ENCODE measurements around the gene GATAD2A. TPM values are rescaled to one million over a fixed set of nuclear protein-coding genes. Genes with fewer than 3 reads are reported as not detected.
A peak's percentile ranks its signal among the peaks of the same experiment; 100 is the strongest.

The GATAD2A gene
- total and polyA plus RNA-seq, 2 of the 13 experiments (the other 11 are each of a cell fraction or from before 2014, with no cell fraction given): 16.8 to 28.6 TPM

DNA sequence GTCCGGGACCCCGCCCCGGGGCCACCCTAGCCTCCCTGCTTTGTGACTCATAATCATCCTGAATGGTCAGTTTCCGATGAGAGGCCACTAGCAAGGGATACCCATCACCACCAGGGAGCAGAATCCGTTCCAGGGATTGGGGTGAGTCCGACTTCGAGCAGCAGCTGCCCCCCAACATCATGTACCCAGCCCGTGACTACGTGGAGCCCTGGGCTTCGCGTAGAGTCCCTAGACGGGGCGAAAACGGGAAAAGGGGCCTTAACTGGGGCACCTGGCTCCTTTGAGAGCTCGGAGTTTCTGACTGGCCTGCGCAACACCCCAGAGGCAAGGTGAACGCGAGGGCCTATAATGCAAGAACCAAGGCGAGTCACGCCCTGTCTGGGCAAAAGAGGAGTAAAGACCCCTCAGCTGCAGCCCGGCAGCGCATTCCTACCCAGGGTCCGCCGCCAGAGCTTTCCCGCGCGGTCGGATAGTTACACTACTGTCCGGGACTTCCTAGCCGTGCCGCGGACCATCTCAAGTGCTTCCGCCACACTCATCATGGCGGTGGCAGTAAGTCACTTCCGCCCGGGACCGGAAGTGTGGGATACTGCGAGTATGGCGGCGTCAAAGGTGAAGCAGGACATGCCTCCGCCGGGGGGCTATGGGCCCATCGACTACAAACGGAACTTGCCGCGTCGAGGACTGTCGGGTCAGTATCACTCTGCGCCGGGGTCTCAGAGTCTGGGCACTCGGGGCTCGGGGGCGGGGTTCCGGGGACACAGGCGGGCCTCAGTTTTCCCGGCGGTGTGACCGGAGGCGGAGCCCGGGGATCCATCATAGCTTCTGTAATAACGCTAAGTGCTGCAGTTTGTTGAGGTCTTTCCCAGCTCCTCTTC lies 110.4 kb downstream of the GATAD2A start, which contains the start of gene NDUFA13 (continued):
- peak; percentile 26; the same call in 1 of the 2 replicates for TF ChIP-seq ZNF503 (CRISPR knock-in tag; IDR thresholded peaks at IDR 0.05)
- TF ChIP-seq, protein P1, sequence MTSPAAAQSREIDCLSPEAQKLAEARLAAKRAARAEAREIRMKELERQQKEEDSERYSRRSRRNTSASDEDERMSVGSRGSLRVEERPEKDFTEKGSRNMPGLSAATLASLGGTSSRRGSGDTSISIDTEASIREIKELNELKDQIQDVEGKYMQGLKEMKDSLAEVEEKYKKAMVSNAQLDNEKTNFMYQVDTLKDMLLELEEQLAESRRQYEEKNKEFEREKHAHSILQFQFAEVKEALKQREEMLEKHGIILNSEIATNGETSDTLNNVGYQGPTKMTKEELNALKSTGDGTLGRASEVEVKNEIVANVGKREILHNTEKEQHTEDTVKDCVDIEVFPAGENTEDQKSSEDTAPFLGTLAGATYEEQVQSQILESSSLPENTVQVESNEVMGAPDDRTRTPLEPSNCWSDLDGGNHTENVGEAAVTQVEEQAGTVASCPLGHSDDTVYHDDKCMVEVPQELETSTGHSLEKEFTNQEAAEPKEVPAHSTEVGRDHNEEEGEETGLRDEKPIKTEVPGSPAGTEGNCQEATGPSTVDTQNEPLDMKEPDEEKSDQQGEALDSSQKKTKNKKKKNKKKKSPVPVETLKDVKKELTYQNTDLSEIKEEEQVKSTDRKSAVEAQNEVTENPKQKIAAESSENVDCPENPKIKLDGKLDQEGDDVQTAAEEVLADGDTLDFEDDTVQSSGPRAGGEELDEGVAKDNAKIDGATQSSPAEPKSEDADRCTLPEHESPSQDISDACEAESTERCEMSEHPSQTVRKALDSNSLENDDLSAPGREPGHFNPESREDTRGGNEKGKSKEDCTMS (CRISPR knock-in tag; conservative IDR thresholded peaks at IDR 0.05): no peak
- no peak for TF ChIP-seq ZNF530 (CRISPR knock-in tag; IDR thresholded peaks at IDR 0.05; ENCODE audit: low read depth)
- TF ChIP-seq ZNF232 (CRISPR knock-in tag; IDR thresholded peaks at IDR 0.05; ENCODE audit: borderline replicate concordance): peak; percentile 67; the same call in 1 of the 2 replicates
- TF ChIP-seq UBTF (CRISPR knock-in tag; IDR thresholded peaks at IDR 0.05): peak; percentile 70; the same call in 1 of the 2 replicates
- no peak for TF ChIP-seq FIP1L1 (IDR thresholded peaks at IDR 0.05; ENCODE audit: borderline replicate concordance, insufficient read depth, low read depth, low read length)
- peak; percentile 56; the same call in 1 of the 2 replicates for TF ChIP-seq ZNF256 (CRISPR knock-in tag; conservative IDR thresholded peaks at IDR 0.05)
- TF ChIP-seq RELA (CRISPR knock-in tag; IDR thresholded peaks at IDR 0.05): no peak
- TF ChIP-seq SMC3 (IDR thresholded peaks at IDR 0.05; ENCODE audit: low read length): no peak
- TF ChIP-seq, protein P2, sequence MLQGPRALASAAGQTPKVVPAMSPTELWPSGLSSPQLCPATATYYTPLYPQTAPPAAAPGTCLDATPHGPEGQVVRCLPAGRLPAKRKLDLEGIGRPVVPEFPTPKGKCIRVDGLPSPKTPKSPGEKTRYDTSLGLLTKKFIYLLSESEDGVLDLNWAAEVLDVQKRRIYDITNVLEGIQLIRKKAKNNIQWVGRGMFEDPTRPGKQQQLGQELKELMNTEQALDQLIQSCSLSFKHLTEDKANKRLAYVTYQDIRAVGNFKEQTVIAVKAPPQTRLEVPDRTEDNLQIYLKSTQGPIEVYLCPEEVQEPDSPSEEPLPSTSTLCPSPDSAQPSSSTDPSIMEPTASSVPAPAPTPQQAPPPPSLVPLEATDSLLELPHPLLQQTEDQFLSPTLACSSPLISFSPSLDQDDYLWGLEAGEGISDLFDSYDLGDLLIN (CRISPR knock-in tag; IDR thresholded peaks at IDR 0.05; ENCODE audit: borderline replicate concordance): 0 out of 2 replicates have a peak, but pooled peaks have one; percentile 38
- TF ChIP-seq ZNF274 (CRISPR knock-in tag; IDR thresholded peaks at IDR 0.05): 0 out of 2 replicates have a peak, but pooled peaks have one; percentile 20
- TF ChIP-seq TEAD2 (CRISPR knock-in tag; IDR thresholded peaks at IDR 0.05): peak; percentile 70; the same call in 1 of the 2 replicates
- TF ChIP-seq ZNF143 (CRISPR knock-in tag; IDR thresholded peaks at IDR 0.05): peak; percentile 76
- TF ChIP-seq MAF1 (CRISPR knock-in tag; IDR thresholded peaks at IDR 0.05; ENCODE audit: borderline replicate concordance): 0 out of 2 replicates have a peak, but pooled peaks have one; percentile 64
- peak; percentile 57 for TF ChIP-seq ZEB1 (IDR thresholded peaks at IDR 0.05; ENCODE audit: insufficient replicate concordance, low read depth)
- peak; percentile 5; the same call in 1 of the 2 replicates for TF ChIP-seq CTCF (CRISPR knock-in tag; IDR thresholded peaks at IDR 0.05)
